NCI-H82 (cell line): Measurements from ENCODE around the gene XRCC5.
"Not testable (repeated sequence)": the region's sequence is repeated elsewhere in the genome, so short reads cannot be mapped to it uniquely, and the experiment has no call there.

ENCODE experiments used
- DNase-seq: peaks from one replicate; lab custom pipeline; 2025; lab: John Stamatoyannopoulos, UW

Gene XRCC5

GRCh38 chr2:216108967-216109921, at the start of gene XRCC5:
Gene XRCC5, plus strand, starts transcription at chr2:216109348. Its CDS starts 89 bp downstream, at chr2:216109437.
- peak; percentile 99 for DNase-seq

- peak; percentile 20 for DNase-seq
Measured at GRCh38 chr2:216064014-216064630, 45.0 kb upstream of the XRCC5 start.

- no peak for DNase-seq
Measured at GRCh38 chr2:216064665-216065064, 44.5 kb upstream of the XRCC5 start.

- no peak for DNase-seq
Measured at GRCh38 chr2:216066230-216066629, 42.9 kb upstream of the XRCC5 start.

- no peak for DNase-seq
Measured at GRCh38 chr2:216069028-216069427, 40.1 kb upstream of the XRCC5 start.

- no peak for DNase-seq
Measured at GRCh38 chr2:216070195-216070594, 39.0 kb upstream of the XRCC5 start.

- no peak for DNase-seq
Measured at GRCh38 chr2:216071111-216071851, 37.9 kb upstream of the XRCC5 start.

- no peak for DNase-seq
Measured at GRCh38 chr2:216072473-216072872, 36.7 kb upstream of the XRCC5 start.

GRCh38 chr2:216073773-216074172, 35.4 kb upstream of the XRCC5 start:
- DNase-seq: no peak

GRCh38 chr2:216074380-216074779, 34.8 kb upstream of the XRCC5 start:
- no peak for DNase-seq

GRCh38 chr2:216074794-216075193, 34.4 kb upstream of the XRCC5 start:
- DNase-seq: no peak

- no peak for DNase-seq
Measured at GRCh38 chr2:216075510-216076485, 33.4 kb upstream of the XRCC5 start.

- DNase-seq: no peak
Measured at GRCh38 chr2:216078776-216079175, 30.4 kb upstream of the XRCC5 start.

GRCh38 chr2:216080048-216080447, 29.1 kb upstream of the XRCC5 start:
- not testable (repeated sequence) for DNase-seq

- no peak for DNase-seq
Measured at GRCh38 chr2:216081012-216081411, 28.1 kb upstream of the XRCC5 start.

- DNase-seq: peak; percentile 92
Measured at GRCh38 chr2:216081487-216082116, 27.5 kb upstream of the XRCC5 start, which contains the start of the genes PECR and TMEM169. Gene PECR, minus strand, starts transcription at chr2:216081809. Its CDS starts 68 bp downstream, at chr2:216081741. Gene TMEM169, plus strand, starts transcription at chr2:216081919. Its CDS starts 14,045 bp downstream, at chr2:216095964.

GRCh38 chr2:216082117-216082711, 26.9 kb upstream of the XRCC5 start:
- DNase-seq: peak; percentile 59

- DNase-seq: peak; percentile 69
Measured at GRCh38 chr2:216082805-216083204, 26.3 kb upstream of the XRCC5 start.

- peak; percentile 96 for DNase-seq
Measured at GRCh38 chr2:216083464-216084281, 25.5 kb upstream of the XRCC5 start.
